T-helper 2 cell treated with Interferon-gamma antibody and Interleukin-4, amounts not matched to agents 100 ng/mL and 5 ng/mL, for 36 hours (primary cell): Measurements from ENCODE around the gene COMP. TPM values are rescaled to one million over a fixed set of nuclear protein-coding genes. Genes with fewer than 3 reads are reported as not detected.

Source experiments
- intact Hi-C: fragments of 100-400 bp; cut with micrococcal nuclease; formaldehyde crosslinking; loops from one replicate; pipeline ENCODE4 v1.15.1; 2023
- total RNA-seq: library from RNA; stranded (reverse); gene quantifications from 2 replicates; pipeline ENCODE4 v1.2.3, GENCODE V29; 2022

COMP gene
- total RNA-seq, 1 donor from 2014 or later, result not detected

DNA sequence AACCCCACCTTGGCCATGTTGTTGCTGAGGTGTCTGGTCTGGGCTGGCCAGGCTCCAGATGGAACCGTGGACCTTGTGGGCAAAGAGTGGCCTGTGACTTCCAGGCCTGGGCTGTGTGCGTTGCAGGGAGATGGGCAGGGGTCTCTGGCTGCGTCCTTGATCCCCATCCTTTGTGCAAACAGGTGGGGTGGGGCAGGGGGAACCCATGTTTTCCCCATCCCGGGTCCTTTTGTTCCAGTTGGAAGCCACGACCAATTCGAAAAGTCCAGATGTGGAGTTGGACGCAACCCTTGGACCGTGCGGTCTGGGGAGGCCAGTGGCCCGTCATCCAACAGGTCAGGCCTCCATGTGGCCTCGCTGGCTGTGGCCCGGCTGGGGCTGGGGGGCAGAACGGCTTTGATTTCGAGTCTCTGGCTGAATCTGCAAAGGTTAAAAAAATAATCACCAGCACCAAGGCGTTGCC is 13.1 kb upstream of the COMP start:
- intact Hi-C loops, result no loop called here

GRCh38 chr19:18803550-18804138 is 12.5 kb upstream of the COMP start:
- intact Hi-C loops, result no loop called here

DNA sequence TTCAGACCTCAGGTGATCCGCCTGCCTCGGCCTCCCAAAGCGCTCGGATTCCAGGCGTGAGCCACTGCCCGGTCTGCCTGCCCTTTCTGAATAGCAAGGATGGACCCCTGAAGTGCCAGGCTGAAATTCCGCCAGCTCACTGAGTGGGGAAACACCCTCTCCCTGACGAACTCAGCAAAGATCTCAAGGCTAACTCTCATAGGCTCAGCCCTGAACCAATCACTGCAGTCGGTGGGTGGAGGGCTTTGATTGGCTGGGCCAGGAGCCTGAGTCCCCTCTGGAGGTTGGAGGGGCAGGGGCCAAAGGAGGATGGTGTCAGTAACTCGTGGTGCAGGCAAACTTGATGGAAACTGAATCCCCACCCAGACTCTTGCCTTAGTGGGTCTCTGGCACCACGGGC is 11.2 kb upstream of the COMP start:
- intact Hi-C loops, result no loop called here

- intact Hi-C loops, result no loop called here
These were observed 9.5 kb upstream of the COMP start for GRCh38 chr19:18800636-18801035.

DNA sequence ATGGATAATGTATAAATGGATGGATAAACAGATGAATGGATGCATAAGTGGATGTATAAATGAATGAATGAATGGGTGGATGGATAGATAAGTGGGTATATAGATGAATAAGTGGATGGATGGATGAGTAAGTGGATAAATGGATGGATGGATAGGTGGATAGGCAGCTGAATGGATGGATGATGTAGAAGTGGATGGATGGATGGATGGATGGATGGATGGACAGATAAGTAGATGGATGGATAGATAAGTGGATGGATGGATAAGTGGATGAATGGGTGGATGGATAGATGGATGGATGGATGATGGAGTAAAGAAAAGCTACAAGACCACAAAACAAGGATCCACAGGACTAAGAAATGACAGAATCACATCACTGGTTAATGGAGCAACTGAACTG is 9.0 kb upstream of the COMP start:
- intact Hi-C loops, result no loop called here

DNA sequence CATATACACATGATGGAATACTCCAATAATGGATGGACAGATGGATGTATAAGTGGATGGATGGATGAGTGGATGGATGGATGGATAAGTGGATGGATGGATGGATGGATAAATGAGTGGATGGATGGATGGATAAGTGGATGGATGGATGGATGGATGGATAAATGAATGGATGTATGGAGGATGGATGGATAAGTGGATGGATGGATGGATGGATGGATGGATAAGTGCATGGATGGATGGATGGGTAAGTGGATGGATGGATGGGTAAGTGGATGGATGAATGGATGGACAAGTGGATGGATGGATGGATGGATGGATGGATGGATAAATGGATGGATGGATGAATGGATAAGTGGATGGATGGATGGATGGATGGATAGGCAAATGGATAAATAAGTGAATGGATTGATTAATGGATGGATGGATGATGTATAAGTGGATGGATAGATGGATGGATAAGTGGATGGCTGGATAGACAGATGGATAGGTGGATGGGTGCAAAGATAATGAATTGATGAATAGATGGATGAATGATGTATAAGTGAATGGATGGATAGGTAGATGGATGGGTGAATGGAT is 8.4 kb upstream of the COMP start:
- intact Hi-C loops, result loop anchor here (10.0 kb wide), 1 partner anchor 45 kb away; no protein-coding TSS in a partner anchor

DNA sequence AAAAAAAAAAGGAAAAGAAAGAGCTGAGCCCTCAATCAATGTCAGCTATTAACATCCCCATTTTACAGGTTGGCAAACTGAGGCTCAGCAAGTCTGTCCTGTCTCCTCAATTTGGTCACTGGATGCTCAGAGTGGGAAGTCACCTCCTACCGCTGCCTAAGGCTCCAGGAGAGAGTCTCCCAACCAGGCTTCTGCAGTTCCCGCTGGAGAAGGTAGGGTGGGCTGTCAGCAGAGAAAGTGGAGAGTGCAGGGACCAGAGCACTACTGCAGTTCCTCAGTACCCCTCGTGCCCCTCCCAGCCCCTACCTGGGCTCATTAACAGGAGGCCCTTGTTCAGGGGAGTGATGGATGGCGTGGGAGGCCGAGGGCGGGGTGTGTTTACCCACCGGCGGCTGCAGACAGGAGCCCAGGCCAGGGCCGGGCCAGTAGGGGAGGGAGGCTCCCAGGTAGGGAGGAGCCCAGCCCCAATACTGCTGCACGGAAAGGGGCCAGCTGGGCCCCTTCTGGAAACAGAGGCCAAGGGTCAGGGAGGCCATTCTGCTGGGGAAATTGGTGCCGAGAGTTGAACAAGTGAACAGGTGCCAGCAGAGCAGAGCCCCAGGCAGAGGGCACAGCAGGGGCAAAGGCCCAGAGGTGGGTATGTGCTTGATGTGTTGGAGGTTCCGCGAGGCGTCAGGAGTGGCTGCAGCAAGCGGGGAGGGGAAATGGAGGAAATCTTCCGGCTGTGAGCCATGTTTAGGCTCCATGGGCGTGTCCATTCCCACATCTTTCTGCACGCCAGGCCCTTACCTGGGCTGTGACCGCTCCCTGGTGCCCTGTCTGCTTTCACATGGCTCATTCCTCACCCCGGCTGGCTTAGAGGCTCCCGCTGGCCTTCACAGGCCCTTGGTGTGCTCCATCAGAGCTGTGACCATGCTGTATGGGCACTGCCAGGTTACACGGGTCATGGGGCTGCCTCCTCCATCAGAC is 7.6 kb upstream of the COMP start:
- intact Hi-C loops, result loop anchor here (10.0 kb wide), 1 partner anchor 46 kb away; no protein-coding TSS in a partner anchor

DNA sequence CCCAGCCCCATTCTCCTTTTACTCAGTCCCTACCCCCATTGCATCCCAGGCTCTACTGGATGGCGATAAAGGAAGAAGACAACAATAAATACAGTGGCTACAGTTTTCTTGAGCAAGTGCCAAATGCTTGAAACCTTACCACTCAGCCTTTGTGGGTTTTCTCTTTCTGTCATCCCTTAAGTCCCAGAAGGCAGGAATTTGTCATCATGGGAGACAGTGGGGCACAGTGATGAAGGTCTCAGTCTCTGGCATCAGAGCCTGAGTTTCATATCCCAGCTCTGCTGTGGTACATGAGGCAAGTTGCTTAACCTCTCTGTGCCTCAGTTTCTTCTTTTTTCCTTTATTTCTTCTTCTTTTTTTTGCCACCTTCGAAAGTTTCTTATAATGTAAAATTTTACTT is 5.1 kb upstream of the COMP start:
- intact Hi-C loops, result loop anchor here (10.0 kb wide), 1 partner anchor 49 kb away; no protein-coding TSS in a partner anchor

- intact Hi-C loops, result loop anchor here (10.0 kb wide), 1 partner anchor 49 kb away; no protein-coding TSS in a partner anchor
These were observed 4.4 kb upstream of the COMP start for GRCh38 chr19:18795540-18795939.

GRCh38 chr19:18794692-18795091 is 3.6 kb upstream of the COMP start:
- intact Hi-C loops, result loop anchor here (10.0 kb wide), 1 partner anchor 50 kb away; no protein-coding TSS in a partner anchor

GRCh38 chr19:18794029-18794313 is 2.9 kb upstream of the COMP start:
- intact Hi-C loops, result loop anchor here (10.0 kb wide), 1 partner anchor 51 kb away; no protein-coding TSS in a partner anchor

DNA sequence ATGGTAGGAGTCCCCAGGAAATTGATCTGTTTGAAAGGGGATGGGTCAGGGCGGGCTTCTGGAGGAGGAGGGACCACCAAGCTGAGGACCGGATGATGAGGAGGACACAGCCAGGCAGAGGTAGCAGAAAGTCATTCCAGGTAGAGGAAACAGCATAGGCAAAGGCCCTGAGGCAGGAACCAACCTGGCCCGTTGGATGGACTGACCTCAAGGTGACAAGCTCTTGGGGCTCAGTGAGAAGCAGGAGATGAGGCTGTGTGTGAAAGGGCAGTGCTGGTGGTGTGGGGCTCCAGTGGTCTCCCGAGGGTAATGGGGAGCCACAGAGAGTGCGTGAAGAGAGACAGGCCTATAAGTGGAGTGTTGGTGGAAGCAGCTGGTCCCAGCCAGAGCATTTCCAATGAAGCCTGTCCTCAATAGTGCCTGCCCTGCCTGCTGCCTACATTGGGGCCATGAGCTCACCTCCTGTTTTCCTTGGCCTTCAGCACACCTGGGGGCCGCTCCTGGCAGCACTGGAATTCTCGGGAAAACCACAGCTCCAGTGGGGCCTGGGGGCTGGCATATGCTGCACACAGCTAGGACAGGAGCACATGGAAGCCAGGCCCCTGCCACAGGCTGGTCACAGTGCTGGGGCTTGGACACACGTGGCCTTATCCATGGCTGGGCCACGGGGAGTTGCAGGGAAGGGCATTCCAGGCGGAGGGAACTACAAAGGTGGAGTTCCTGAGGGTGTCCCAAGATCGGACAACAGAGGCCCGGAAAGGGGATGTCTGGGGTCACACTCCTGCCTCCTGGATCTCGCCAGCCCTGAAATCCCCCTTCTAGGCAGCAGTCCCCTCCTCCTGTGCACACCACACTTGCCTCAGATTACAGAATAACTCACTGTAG is 2.3 kb upstream of the COMP start:
- intact Hi-C loops, result loop anchor here (10.0 kb wide), 1 partner anchor 51 kb away; no protein-coding TSS in a partner anchor

DNA sequence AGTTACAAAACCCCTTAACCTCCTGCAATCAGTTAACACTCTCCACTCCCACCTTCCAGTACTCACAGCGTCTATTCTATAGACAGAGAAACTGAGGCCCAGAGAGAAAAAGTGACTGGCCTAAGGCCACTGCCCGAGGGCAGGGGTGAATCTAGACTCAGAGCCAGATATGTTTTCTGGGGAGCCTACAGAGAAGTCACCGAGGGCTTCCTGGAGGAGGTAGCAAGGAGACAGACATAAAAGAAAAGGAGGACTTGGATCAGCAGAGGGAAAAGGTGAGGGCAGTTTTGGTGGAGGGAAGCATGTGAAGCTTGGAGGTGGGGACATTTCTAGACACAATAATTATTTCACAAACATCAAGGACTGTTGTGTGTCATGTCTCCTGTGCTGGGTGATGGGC is 1.6 kb upstream of the COMP start:
- intact Hi-C loops, result loop anchor here (10.0 kb wide), 1 partner anchor 52 kb away; no protein-coding TSS in a partner anchor

- intact Hi-C loops, result loop anchor here (10.0 kb wide), 1 partner anchor 54 kb away; no protein-coding TSS in a partner anchor
These were observed 192 bp upstream of the COMP start for GRCh38 chr19:18791315-18791678.

- intact Hi-C loops, result loop anchor here (5.0 to 10.0 kb wide), 2 partner anchors 55 to 178 kb away; partner anchors contain the start of gene TMEM59L
These were observed 1.1 kb downstream of the COMP start for GRCh38 chr19:18789883-18790565.

GRCh38 chr19:18789422-18789869 is 1.7 kb downstream of the COMP start:
- intact Hi-C loops, result loop anchor here (5.0 kb wide), 1 partner anchor 177 kb away; the partner anchor contains the start of gene TMEM59L

- intact Hi-C loops, result loop anchor here (5.0 kb wide), 1 partner anchor 176 kb away; the partner anchor contains the start of gene TMEM59L
These were observed 2.3 kb downstream of the COMP start for GRCh38 chr19:18788529-18789421.
